CD4-positive, alpha-beta T cell (primary cell): Measurements from ENCODE around the gene NTM. TPM values are rescaled to one million over a fixed set of nuclear protein-coding genes. Genes with fewer than 3 reads are reported as not detected.

Experiments
- ATAC-seq: fragments of 200-7000 bp; cut with Tn5 transposase; one replicate; pipeline ENCODE4 v1.10.0; 2022; ENCODE audit warnings: mild to moderate bottlenecking; ENCODE audit not compliant: poor library complexity
- CTCF ChIA-PET: fragments of 350-600 bp; sonication (Branson Sonifier 250); formaldehyde crosslinking; loops from one replicate; lab custom pipeline; 2021; ENCODE audit warnings: antibody characterized with exemption, inconsistent platforms; lab: Charles Lee
- POLR2A ChIA-PET: fragments of 350-600 bp; sonication (Branson Sonifier 250); formaldehyde crosslinking; loops from one replicate; lab custom pipeline; 2021; ENCODE audit warnings: antibody characterized with exemption, inconsistent platforms; lab: Charles Lee
- DNase-seq, 14 experiments: peaks; one replicate each; pipeline ENCODE4 v3.0.0-alpha.2; 2013 to 2020; ENCODE audit warnings: mixed read lengths in 2 of 14
- H3K27ac ChIP-seq, 2 donors: one replicate each; pipeline versions ENCODE4 v1.5.1 to v1.7.0; 2013; ENCODE audit warnings: low read length in 2 of 2, low read depth in 1 of 2, mild to moderate bottlenecking in 1 of 2
- H3K27me3 ChIP-seq, 2 experiments: 1 replicate in 1 of 2; 2 replicates in 1 of 2; pipeline versions ENCODE4 v1.6.1 to v1.7.0; 2013; ENCODE audit warnings: low read length in 2 of 2, control low read depth in 1 of 2, mild to moderate bottlenecking in 1 of 2, moderate library complexity in 1 of 2; ENCODE audit not compliant: insufficient read depth in 2 of 2, control insufficient read depth in 1 of 2
- H3K36me3 ChIP-seq: one replicate; pipeline ENCODE4 v1.6.1; 2013; ENCODE audit warnings: low read length, control low read depth; ENCODE audit not compliant: insufficient read depth
- H3K4me1 ChIP-seq: one replicate; pipeline ENCODE4 v1.6.1; 2013; ENCODE audit warnings: low read length, control low read depth; ENCODE audit not compliant: insufficient read depth
- H3K4me3 ChIP-seq: one replicate; pipeline ENCODE4 v1.5.1; 2013; ENCODE audit warnings: mild to moderate bottlenecking, low read length, moderate library complexity
- H3K9me3 ChIP-seq, 2 experiments: 1 replicate in 1 of 2; 2 replicates in 1 of 2; pipeline versions ENCODE4 v1.6.1 to v1.7.0; 2013; ENCODE audit warnings: low read length in 2 of 2, mild to moderate bottlenecking in 2 of 2, control low read depth in 1 of 2, moderate library complexity in 1 of 2; ENCODE audit not compliant: control insufficient read depth in 1 of 2, insufficient read depth in 1 of 2
- H3K27ac Mint-ChIP-seq: one replicate; pipeline ENCODE4 v1.8.0; 2020; ENCODE audit warnings: mixed read lengths
- H3K27me3 Mint-ChIP-seq: one replicate; pipeline ENCODE4 v1.8.0; 2021; ENCODE audit warnings: mixed read lengths
- H3K36me3 Mint-ChIP-seq: one replicate; pipeline ENCODE4 v1.8.0; 2021; ENCODE audit warnings: low read depth, mixed read lengths
- H3K4me1 Mint-ChIP-seq: one replicate; pipeline ENCODE4 v1.8.0; 2021; ENCODE audit warnings: low read depth, mixed read lengths
- H3K4me3 Mint-ChIP-seq: one replicate; pipeline ENCODE4 v1.8.0; 2020; ENCODE audit warnings: mild to moderate bottlenecking, mixed read lengths
- H3K9me3 Mint-ChIP-seq: one replicate; pipeline ENCODE4 v1.8.0; 2020; ENCODE audit warnings: mixed read lengths
- intact Hi-C, 2 experiments: fragments of 100-400 bp; cut with DNase I in 1 of 2; cut with micrococcal nuclease in 1 of 2; formaldehyde crosslinking; loops; one replicate each; pipeline versions ENCODE4 v1.15.1 to v1.9.0; 2023 to 2025; cut with DNase I, micrococcal nuclease
- total RNA-seq, 174 experiments: library from RNA in 2 of 174; stranded (reverse) in 2 of 174; gene quantifications; one replicate each; pipeline ENCODE4 v1.2.3 and lab custom pipeline; 2021 to 2026
- TF ChIP-seq, protein P1 (sequence below): fragments of 200-600 bp; IDR thresholded peaks from one replicate; pipeline ENCODE4 v1.8.0; 2022; ENCODE audit warnings: antibody characterized with exemption, mild to moderate bottlenecking

Gene NTM
- total RNA-seq, 2 experiments from 2014 or later: not detected

DNA sequence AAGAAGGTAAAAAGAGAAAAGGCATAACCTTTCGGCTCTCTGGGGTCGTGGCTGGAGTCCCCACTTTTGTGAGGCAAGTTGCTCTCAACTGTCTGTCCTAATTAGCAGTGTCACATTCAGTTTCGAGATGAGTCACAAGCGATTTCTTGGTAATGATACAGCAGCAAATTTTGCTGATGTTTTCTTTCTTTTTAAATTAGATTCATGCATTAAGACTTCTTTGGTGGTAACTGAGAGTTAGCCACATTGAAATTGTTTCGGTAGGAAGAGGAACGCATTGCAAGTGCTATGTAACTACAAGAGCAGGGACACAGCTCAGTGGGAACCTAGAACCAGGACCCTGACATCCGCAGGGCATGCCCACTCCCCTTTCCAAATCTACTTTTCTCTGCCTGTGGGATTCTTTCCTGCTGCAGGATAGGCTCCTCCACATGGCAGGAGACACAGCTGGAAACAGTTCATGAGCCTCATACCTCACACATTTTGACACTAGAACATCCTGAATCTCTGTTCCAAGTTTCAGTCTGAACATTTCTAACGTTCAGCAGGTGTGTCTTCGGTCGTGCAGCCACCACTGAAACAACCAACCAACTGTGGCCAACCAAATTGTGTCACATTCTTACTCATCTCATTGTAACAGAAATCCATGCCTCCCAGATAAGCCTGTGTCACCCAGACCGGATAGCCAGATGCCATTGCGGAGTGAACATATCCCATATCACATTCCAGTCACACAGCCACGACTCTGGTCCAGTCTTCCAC lies 987.6 kb downstream of the NTM start:
- Histone ChIP-seq H3K36me3 (no peaks in the 10 kb centered on the region), H3K4me3 (no peak overlapping the region), H3K27me3 (no peaks in the 10 kb centered on the region), H3K27ac (no peak overlapping the region), H3K9me3 (no peaks in the 10 kb centered on the region), H3K4me1 (peaks cover 6% of the 10 kb centered on the region)
- Mint-ChIP-seq H3K4me3 (no peak overlapping the region), H3K4me1 (no peaks in the 10 kb centered on the region), H3K36me3 (no peaks in the 10 kb centered on the region), H3K27me3 (no peaks in the 10 kb centered on the region), H3K9me3 (no peaks in the 10 kb centered on the region), H3K27ac (no peak overlapping the region)
- POLR2A ChIA-PET: no interaction called here
- TF ChIP-seq, protein P1, sequence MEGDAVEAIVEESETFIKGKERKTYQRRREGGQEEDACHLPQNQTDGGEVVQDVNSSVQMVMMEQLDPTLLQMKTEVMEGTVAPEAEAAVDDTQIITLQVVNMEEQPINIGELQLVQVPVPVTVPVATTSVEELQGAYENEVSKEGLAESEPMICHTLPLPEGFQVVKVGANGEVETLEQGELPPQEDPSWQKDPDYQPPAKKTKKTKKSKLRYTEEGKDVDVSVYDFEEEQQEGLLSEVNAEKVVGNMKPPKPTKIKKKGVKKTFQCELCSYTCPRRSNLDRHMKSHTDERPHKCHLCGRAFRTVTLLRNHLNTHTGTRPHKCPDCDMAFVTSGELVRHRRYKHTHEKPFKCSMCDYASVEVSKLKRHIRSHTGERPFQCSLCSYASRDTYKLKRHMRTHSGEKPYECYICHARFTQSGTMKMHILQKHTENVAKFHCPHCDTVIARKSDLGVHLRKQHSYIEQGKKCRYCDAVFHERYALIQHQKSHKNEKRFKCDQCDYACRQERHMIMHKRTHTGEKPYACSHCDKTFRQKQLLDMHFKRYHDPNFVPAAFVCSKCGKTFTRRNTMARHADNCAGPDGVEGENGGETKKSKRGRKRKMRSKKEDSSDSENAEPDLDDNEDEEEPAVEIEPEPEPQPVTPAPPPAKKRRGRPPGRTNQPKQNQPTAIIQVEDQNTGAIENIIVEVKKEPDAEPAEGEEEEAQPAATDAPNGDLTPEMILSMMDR: no peak
- ATAC-seq (no peak), DNase-seq (peak in 2 of 14 experiments; percentile 5 to 36)
- CTCF ChIA-PET: no interaction called here
- intact Hi-C loops: no loop called here

DNA sequence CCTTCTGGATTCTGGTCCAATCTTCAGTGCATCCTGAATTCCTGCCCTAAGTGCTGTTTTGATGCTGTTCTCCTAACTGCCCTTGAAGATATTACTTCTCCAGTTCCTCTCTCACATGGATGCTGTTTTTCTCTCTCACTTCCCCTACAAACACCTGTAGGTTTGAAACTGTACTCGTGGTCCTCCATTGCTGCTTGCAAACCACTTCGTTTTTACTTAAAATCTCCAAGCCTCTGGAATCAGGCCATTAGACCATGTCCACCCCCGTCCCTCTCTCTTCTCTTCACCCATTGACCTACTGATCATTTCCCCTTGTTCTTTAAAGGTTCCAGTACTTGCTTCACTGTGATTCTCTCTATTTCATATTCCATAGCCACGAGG lies 988.1 kb downstream of the NTM start:
- TF ChIP-seq, protein P1: no peak
- H3K36me3 ChIP-seq: no peaks in the 10 kb centered on the region
- H3K27ac Mint-ChIP-seq: no peak overlapping the region
- no peaks in the 10 kb centered on the region for H3K36me3 Mint-ChIP-seq
- peaks cover 2% of the 10 kb centered on the region for H3K9me3 Mint-ChIP-seq
- POLR2A ChIA-PET: no interaction called here
- no peak overlapping the region for H3K4me3 ChIP-seq
- H3K27me3 ChIP-seq: no peaks in the 10 kb centered on the region
- peaks cover 6% of the 10 kb centered on the region for H3K4me1 ChIP-seq
- H3K27me3 Mint-ChIP-seq: no peaks in the 10 kb centered on the region
- H3K27ac ChIP-seq: no peak overlapping the region
- CTCF ChIA-PET: no interaction called here
- no peaks in the 10 kb centered on the region for H3K4me1 Mint-ChIP-seq
- DNase-seq: no peak
- intact Hi-C loops: no loop called here
- no peaks in the 10 kb centered on the region for H3K9me3 ChIP-seq
- H3K4me3 Mint-ChIP-seq: no peak overlapping the region
- no peak for ATAC-seq

DNA sequence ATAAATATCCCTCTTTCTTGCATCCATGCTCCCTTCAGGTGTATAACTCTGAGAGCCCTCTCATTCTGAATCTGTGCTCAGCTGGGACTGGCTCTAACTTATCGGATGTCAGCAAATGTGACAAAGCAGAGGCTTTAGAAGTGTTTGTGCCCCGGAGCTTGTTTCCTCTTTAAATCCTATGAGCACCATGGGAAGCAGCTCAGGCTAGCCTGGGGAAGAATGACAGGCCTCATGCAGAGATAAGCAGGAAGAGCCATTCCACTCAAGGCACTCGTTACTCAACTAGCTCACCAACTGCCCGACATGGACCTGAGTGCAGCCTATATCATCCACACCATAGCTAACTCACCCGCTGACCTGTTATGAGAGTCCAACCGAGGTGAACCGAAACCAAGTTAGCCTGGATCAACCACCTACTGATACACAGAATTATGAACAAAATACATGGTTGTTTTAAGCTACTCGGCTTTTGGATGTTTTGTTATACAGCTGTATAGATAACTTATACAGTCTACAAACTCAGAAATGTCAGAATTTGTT lies 990.7 kb downstream of the NTM start:
- Mint-ChIP-seq H3K4me1 (no peaks in the 10 kb centered on the region), H3K27ac (no peak overlapping the region), H3K27me3 (no peaks in the 10 kb centered on the region), H3K9me3 (peaks cover 2% of the 10 kb centered on the region), H3K36me3 (no peaks in the 10 kb centered on the region), H3K4me3 (no peak overlapping the region)
- Histone ChIP-seq H3K4me1 (peaks cover 6% of the 10 kb centered on the region), H3K4me3 (no peak overlapping the region), H3K9me3 (no peaks in the 10 kb centered on the region), H3K27me3 (no peaks in the 10 kb centered on the region), H3K27ac (no peak overlapping the region), H3K36me3 (no peaks in the 10 kb centered on the region)
- DNase-seq (no peak), ATAC-seq (no peak)
- CTCF ChIA-PET: no interaction called here
- TF ChIP-seq, protein P1: no peak
- intact Hi-C loops: no loop called here
- POLR2A ChIA-PET: no interaction called here
